Measurements from ENCODE around the gene PTPRN2.

Gene PTPRN2

DNA sequence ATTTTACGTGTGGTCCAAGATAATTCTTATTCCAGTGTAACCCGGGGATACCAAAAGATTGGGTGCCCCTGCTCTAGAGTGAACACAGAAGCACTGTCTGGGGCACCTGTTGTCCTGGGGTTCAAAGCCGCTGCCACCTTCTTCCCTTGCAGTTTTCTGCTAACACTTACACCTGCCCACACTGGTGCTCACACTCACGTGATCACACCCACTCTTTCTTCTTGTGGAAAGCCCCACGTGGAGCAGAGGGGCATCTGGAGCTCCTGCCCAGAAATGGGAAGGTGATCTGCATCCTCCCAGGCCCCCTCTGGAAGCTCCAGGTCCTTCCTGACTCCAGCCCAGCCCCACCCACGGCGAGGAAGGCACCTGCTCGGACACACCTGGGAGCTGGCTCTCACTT, 42.9 kb downstream of the PTPRN2 start:
- no peak for DNase-seq (ENCODE audit: low read depth)
- H3K4me3 ChIP-seq (ENCODE audit: low read depth, low read length) = no peak overlapping the region
- TF ChIP-seq, protein P1, sequence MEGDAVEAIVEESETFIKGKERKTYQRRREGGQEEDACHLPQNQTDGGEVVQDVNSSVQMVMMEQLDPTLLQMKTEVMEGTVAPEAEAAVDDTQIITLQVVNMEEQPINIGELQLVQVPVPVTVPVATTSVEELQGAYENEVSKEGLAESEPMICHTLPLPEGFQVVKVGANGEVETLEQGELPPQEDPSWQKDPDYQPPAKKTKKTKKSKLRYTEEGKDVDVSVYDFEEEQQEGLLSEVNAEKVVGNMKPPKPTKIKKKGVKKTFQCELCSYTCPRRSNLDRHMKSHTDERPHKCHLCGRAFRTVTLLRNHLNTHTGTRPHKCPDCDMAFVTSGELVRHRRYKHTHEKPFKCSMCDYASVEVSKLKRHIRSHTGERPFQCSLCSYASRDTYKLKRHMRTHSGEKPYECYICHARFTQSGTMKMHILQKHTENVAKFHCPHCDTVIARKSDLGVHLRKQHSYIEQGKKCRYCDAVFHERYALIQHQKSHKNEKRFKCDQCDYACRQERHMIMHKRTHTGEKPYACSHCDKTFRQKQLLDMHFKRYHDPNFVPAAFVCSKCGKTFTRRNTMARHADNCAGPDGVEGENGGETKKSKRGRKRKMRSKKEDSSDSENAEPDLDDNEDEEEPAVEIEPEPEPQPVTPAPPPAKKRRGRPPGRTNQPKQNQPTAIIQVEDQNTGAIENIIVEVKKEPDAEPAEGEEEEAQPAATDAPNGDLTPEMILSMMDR (IDR thresholded peaks at IDR 0.05; ENCODE audit: low read depth, low read length, missing control alignments) = no peak
- in situ Hi-C loops (cut with HindIII; ENCODE audit: low sequenced_read_pairs) = no loop called here

- TF ChIP-seq, protein P1 (IDR thresholded peaks at IDR 0.05; ENCODE audit: low read depth, low read length, missing control alignments) = no peak
- in situ Hi-C loops (cut with HindIII; ENCODE audit: low sequenced_read_pairs) = no loop called here
- H3K4me3 ChIP-seq (ENCODE audit: low read depth, low read length) = no peak overlapping the region
- DNase-seq (ENCODE audit: low read depth) = no peak
Measured at GRCh38 chr7:158543840-158544239, 43.8 kb downstream of the PTPRN2 start.

- DNase-seq (ENCODE audit: low read depth) = no peak
- in situ Hi-C loops (cut with HindIII; ENCODE audit: low sequenced_read_pairs) = no loop called here
Measured at GRCh38 chr7:158542651-158543566, 44.7 kb downstream of the PTPRN2 start.

DNA sequence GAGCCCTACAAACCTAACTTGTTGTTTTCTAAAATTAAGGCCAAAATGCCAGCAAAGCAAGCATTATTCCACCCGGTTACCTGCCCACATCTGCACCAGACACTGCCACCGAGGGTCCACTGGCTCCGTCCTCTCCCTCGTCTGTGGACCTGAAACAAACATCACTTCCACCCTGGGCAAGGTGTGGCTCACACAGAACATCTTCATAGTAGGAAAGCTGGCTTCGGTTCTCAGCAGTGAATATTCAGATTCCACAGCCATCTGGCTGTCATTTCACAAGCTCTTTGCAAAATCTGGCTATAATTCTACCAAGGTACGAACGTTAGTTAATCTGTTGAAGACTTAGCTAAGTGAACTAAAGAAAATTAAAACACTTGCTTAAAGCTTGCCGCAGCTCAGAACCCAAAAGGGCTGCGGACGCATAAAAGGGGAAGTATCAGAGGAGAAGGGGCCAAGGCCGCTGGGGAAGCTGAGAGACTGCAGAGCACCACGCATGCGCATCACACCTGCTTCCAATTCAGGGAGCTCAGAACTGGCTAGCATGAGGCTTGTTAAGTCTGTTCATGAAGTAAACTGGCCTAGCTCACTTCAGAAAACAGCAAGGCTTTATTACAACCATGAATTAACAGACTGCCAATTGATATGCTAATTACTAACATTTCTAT, 46.1 kb downstream of the PTPRN2 start:
- TF ChIP-seq, protein P1 (IDR thresholded peaks at IDR 0.05; ENCODE audit: low read depth, low read length, missing control alignments) = no peak
- no peak overlapping the region for H3K4me3 ChIP-seq (ENCODE audit: low read depth, low read length)
- in situ Hi-C loops (cut with HindIII; ENCODE audit: low sequenced_read_pairs) = no loop called here
- no peak for DNase-seq (ENCODE audit: low read depth)

More at GRCh38 chr7:158542651-158543566, 44.7 kb downstream of the PTPRN2 start:
- TF ChIP-seq, protein P1 (IDR thresholded peaks at IDR 0.05; ENCODE audit: low read depth, low read length, missing control alignments) = no peak
- H3K4me3 ChIP-seq (ENCODE audit: low read depth, low read length) = no peak overlapping the region

DNA sequence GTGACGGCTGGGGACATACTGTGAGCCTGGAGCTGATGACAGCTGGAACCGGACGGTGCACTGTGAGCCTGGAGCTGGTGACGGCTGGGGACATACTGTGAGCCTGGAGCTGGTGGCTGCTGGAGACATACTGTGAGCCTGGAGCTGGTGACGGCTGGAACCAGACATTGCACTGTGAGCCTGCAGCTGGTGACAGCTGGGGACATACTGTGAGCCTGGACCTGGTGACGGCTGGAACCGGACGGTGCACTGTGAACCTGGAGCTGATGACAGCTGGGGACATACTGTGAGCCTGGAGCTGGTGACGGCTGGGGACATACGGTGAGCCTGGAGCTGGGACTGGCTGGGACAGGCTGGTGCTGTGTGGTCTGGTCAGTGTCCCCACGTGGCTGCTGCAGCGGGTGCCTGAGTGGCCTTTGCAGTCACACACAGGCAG, 47.9 kb downstream of the PTPRN2 start:
- TF ChIP-seq, protein P1 (IDR thresholded peaks at IDR 0.05; ENCODE audit: low read depth, low read length, missing control alignments) = no peak
- no peak for DNase-seq (ENCODE audit: low read depth)
- in situ Hi-C loops (cut with HindIII; ENCODE audit: low sequenced_read_pairs) = no loop called here
- H3K4me3 ChIP-seq (ENCODE audit: low read depth, low read length) = no peak overlapping the region

- no peak for DNase-seq (ENCODE audit: low read depth)
- TF ChIP-seq, protein P1 (IDR thresholded peaks at IDR 0.05; ENCODE audit: low read depth, low read length, missing control alignments) = no peak
- no peak overlapping the region for H3K4me3 ChIP-seq (ENCODE audit: low read depth, low read length)
- in situ Hi-C loops (cut with HindIII; ENCODE audit: low sequenced_read_pairs) = no loop called here
Measured at GRCh38 chr7:158538156-158538946, 49.3 kb downstream of the PTPRN2 start.

Measured in astrocyte of the cerebellum (primary cell).